Kidney epithelial cell (primary cell): ENCODE results near the gene TLK2. TPM values are rescaled to one million over a fixed set of nuclear protein-coding genes. Genes with fewer than 3 reads are reported as not detected.
"Not testable (repeated sequence)": the region's sequence is repeated elsewhere in the genome, so short reads cannot be mapped to it uniquely, and the experiment has no call there.

Experiments used
- DNase-seq: peaks from one replicate; pipeline ENCODE4 v3.0.0-alpha.2; 2010; ENCODE audit warnings: low read depth
- H3K27me3 ChIP-seq: 2 replicates; pipeline ENCODE4 v1.6.0; 2011; ENCODE audit warnings: low read length; ENCODE audit not compliant: control insufficient read depth, insufficient read depth
- H3K36me3 ChIP-seq: 2 replicates; pipeline ENCODE4 v1.5.1; 2011; ENCODE audit warnings: low read length; ENCODE audit not compliant: control insufficient read depth, insufficient read depth
- H3K4me3 ChIP-seq: 2 replicates; pipeline ENCODE4 v1.5.1; 2011; ENCODE audit warnings: low read depth, mild to moderate bottlenecking, control low read depth, low read length
- total RNA-seq: library from RNA; depleted of rRNA; stranded (reverse); fragments of >200 nt; gene quantifications from 2 replicates; pipeline ENCODE4 v1.2.3, GENCODE V29; 2015
- TF ChIP-seq, protein P1 (sequence below): IDR thresholded peaks from 2 replicates; pipeline ENCODE4 v1.5.1; 2011; ENCODE audit warnings: mild to moderate bottlenecking, moderate library complexity, low read length, control low read depth, inconsistent platforms; ENCODE audit not compliant: insufficient read depth, poor library complexity, severe bottlenecking

The TLK2 gene
- total RNA-seq, 1 donor from 2014 or later, result 32.9 TPM

DNA sequence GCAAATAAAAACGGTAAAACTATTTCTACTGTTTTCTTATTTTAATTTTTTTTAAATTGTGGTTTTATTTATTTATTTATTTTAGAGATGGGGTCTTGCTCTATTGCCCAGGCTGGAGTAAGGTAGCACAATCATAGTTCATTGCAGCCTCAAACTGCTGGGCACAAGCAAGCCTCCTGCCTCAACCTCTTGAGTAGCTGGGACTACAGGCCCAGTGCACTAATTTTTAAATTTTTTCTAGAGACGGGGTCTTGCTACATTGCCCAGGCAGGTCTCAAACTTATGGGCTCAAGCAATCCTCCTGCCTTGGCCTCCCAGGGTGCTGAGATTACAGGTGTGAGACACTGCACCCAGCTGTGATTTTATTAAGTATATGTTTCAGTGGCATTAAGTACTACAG is 102.3 kb downstream of the TLK2 start:
- Histone ChIP-seq H3K4me3 (no peak overlapping the region), H3K27me3 (no peaks in the 10 kb centered on the region), H3K36me3 (no peaks in the 10 kb centered on the region)
- no peak for DNase-seq
- TF ChIP-seq, protein P1, sequence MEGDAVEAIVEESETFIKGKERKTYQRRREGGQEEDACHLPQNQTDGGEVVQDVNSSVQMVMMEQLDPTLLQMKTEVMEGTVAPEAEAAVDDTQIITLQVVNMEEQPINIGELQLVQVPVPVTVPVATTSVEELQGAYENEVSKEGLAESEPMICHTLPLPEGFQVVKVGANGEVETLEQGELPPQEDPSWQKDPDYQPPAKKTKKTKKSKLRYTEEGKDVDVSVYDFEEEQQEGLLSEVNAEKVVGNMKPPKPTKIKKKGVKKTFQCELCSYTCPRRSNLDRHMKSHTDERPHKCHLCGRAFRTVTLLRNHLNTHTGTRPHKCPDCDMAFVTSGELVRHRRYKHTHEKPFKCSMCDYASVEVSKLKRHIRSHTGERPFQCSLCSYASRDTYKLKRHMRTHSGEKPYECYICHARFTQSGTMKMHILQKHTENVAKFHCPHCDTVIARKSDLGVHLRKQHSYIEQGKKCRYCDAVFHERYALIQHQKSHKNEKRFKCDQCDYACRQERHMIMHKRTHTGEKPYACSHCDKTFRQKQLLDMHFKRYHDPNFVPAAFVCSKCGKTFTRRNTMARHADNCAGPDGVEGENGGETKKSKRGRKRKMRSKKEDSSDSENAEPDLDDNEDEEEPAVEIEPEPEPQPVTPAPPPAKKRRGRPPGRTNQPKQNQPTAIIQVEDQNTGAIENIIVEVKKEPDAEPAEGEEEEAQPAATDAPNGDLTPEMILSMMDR, result no peak

DNA sequence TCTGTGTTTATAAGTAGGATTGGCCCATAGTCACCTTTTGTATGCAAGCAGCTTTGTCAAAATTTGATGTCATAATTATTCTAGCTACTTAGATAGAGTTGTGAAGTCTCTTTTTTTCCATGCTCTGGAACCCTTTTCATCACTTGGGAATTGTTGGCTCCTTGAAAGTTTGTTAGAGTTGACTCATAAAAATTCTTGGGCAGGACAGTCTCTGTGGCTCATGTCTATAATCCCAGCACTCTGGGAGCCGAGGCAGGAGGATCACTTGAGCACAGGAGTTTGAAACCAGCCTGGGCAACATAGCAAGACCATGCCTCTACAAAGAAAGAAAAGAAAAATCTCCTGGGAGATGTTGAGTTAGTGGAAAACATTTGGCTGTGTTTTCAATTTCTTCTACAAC is 103.1 kb downstream of the TLK2 start:
- H3K27me3 ChIP-seq, result no peaks in the 10 kb centered on the region

DNA sequence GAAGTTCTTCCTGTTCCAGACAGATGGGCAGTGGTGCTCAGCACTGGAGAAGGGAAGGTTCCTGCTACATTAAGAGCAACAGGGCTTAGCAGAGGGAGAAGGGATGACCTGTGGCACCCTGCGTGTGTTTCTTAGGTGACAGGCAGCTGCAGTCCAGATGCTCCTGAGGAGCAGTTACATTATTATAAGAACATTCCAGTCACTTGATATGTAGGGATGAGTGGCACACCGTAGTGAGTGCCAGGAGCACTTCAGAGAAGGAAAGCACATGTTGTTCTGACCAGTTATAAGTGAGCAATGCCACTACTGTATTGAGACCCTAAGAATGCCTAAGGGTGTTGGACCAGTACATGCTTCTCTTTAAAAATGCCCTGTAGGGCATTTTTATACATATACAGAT is 108.9 kb downstream of the TLK2 start:
- H3K4me3 ChIP-seq, result no peak overlapping the region
- peaks cover 2% of the 10 kb centered on the region for H3K36me3 ChIP-seq
- DNase-seq, result no peak
- no peaks in the 10 kb centered on the region for H3K27me3 ChIP-seq
- TF ChIP-seq, protein P1, result no peak

More for the DNA sequence above, 103.1 kb downstream of the TLK2 start:
- DNase-seq, result no peak
- TF ChIP-seq, protein P1, result no peak
- H3K36me3 ChIP-seq, result no peaks in the 10 kb centered on the region
- no peak overlapping the region for H3K4me3 ChIP-seq

DNA sequence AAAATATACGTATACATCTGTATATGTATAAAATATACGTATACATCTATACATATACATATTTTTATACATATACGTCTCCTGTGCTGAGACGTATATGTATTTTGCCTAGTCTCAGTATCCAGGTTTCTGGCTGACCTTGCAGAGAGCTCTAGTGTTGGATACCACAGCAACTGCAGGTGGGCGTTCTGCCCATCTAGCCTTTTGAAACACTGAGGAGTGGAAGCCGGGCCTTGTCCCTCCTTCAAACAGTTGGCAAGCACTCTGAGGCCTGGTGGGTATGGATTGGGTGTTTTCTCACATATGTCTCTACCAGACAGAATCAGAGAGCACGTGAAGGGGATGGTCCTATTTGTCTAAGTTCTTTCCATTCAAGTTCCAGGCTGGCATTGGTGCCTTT is 109.5 kb downstream of the TLK2 start:
- Histone ChIP-seq H3K4me3 (no peak overlapping the region), H3K27me3 (no peaks in the 10 kb centered on the region), H3K36me3 (peaks cover 2% of the 10 kb centered on the region)
- no peak for DNase-seq
- TF ChIP-seq, protein P1, result no peak

DNA sequence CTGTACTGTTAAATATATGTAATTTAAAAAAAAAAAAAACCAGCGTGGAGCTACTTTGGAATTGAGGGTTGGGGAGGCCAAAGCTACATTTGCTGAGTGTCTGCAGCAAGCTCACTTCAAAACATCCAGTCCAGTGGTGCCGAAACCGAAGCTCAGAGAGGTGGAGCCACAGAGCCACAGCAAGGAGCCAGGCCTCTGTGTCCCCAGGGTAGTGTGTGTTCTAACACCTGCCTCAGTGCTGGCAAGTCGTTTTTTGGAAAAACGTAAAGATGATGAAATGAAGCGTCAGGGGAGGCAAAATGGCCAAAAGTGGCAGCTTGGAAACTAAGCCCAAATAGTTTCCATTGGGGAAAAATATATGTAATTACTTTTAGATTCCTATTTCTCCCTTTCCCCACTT is 112.7 kb downstream of the TLK2 start:
- DNase-seq, result no peak
- H3K4me3 ChIP-seq, result no peak overlapping the region

DNA sequence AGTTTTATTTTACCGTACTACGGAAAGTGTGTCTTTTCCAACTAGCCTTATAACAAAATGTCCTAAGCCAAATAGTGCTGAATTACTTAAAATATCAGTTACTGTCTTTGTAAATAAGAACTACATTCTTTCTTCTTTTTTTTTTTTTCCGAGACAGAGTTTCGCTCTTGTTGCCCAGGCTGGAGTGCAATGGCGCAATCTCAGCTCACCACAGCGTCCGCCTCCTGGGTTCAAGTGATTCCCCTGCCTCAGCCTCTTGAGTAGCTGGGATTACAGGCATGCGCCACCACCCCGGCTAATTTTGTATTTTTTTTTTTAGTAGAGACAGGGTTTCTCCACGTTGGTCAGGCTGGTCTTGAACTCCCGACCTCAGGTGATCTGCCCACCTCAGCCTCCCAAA is 113.2 kb downstream of the TLK2 start:
- not testable (repeated sequence) for H3K27me3 ChIP-seq, H3K4me3 ChIP-seq, DNase-seq, H3K36me3 ChIP-seq

More for the DNA sequence above, 112.7 kb downstream of the TLK2 start:
- peaks cover 2% of the 10 kb centered on the region for H3K36me3 ChIP-seq
- no peaks in the 10 kb centered on the region for H3K27me3 ChIP-seq
- TF ChIP-seq, protein P1, result no peak
